Liver (tissue), 3 donors: Measurements from ENCODE around the gene BCKDHB.

ENCODE experiments used
- CTCF ChIP-seq: fragments of 150-350 bp; IDR thresholded peaks from 2 replicates; pipeline ENCODE4 v1.5.1; 2017; ENCODE audit warnings: improper control_type of control experiment, low read depth, low read length; ENCODE audit not compliant: missing input control
- FOXA1 ChIP-seq: IDR thresholded peaks from 2 replicates; pipeline ENCODE4 v1.6.1; 2016; ENCODE audit warnings: antibody characterized with exemption
- NR2F2 ChIP-seq: IDR thresholded peaks from 2 replicates; pipeline ENCODE4 v1.6.1; 2016; ENCODE audit warnings: antibody characterized with exemption
- RAD21 ChIP-seq, 2 donors: IDR thresholded peaks; 2 replicates each; pipeline ENCODE4 v1.6.1; 2016; ENCODE audit warnings: antibody characterized with exemption in 2 of 2, mild to moderate bottlenecking in 2 of 2
- SP1 ChIP-seq: IDR thresholded peaks from 2 replicates; pipeline ENCODE4 v1.6.1; 2018; ENCODE audit warnings: antibody characterized with exemption, mild to moderate bottlenecking
- TAF1 ChIP-seq: conservative IDR thresholded peaks from 2 replicates; pipeline ENCODE4 v1.6.1; 2016; ENCODE audit warnings: antibody characterized with exemption, mild to moderate bottlenecking
- YY1 ChIP-seq: IDR thresholded peaks from 2 replicates; pipeline ENCODE4 v1.6.1; 2016; ENCODE audit warnings: antibody characterized with exemption, mild to moderate bottlenecking
- TF ChIP-seq, protein P1 (sequence below): IDR thresholded peaks from 2 replicates; pipeline ENCODE4 v1.6.1; 2016; ENCODE audit warnings: antibody characterized with exemption
- TF ChIP-seq, protein P2 (sequence below): IDR thresholded peaks from 2 replicates; pipeline ENCODE4 v1.6.1; 2016; ENCODE audit warnings: antibody characterized with exemption
- TF ChIP-seq, protein P3 (sequence below): IDR thresholded peaks from 2 replicates; pipeline ENCODE4 v1.6.1; 2016; ENCODE audit warnings: antibody characterized with exemption, mild to moderate bottlenecking
- donor health status: healthy.
- donor health status: healthy.

DNA sequence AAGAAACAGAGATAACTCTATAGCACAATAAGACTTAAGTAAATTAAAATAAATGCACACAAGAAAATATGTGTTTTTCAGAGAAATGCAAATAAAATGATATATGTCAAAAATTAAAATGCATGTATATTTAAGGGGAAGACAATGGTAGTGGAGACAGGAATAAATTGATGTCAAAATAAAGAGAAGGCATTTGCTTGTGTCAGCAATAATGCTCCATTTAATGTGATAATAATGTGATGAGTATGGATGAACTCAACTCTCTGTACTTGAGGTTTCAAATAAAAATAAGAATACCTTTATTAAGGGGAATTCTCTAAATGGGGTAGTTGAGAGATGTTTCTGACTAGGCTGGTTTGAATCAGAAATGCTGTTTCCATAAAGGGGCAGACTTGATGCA, 45.7 kb upstream of the BCKDHB start:
- TF ChIP-seq SP1 (no peak), TAF1 (no peak), CTCF (no peak), RAD21 (IDR thresholded peaks at IDR 0.05) (no peak), FOXA1 (no peak), YY1 (no peak), NR2F2 (no peak)
- TF ChIP-seq, protein P1, sequence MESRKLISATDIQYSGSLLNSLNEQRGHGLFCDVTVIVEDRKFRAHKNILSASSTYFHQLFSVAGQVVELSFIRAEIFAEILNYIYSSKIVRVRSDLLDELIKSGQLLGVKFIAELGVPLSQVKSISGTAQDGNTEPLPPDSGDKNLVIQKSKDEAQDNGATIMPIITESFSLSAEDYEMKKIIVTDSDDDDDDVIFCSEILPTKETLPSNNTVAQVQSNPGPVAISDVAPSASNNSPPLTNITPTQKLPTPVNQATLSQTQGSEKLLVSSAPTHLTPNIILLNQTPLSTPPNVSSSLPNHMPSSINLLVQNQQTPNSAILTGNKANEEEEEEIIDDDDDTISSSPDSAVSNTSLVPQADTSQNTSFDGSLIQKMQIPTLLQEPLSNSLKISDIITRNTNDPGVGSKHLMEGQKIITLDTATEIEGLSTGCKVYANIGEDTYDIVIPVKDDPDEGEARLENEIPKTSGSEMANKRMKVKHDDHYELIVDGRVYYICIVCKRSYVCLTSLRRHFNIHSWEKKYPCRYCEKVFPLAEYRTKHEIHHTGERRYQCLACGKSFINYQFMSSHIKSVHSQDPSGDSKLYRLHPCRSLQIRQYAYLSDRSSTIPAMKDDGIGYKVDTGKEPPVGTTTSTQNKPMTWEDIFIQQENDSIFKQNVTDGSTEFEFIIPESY = no peak
- TF ChIP-seq, protein P2, sequence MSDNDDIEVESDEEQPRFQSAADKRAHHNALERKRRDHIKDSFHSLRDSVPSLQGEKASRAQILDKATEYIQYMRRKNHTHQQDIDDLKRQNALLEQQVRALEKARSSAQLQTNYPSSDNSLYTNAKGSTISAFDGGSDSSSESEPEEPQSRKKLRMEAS = no peak
- TF ChIP-seq, protein P3, sequence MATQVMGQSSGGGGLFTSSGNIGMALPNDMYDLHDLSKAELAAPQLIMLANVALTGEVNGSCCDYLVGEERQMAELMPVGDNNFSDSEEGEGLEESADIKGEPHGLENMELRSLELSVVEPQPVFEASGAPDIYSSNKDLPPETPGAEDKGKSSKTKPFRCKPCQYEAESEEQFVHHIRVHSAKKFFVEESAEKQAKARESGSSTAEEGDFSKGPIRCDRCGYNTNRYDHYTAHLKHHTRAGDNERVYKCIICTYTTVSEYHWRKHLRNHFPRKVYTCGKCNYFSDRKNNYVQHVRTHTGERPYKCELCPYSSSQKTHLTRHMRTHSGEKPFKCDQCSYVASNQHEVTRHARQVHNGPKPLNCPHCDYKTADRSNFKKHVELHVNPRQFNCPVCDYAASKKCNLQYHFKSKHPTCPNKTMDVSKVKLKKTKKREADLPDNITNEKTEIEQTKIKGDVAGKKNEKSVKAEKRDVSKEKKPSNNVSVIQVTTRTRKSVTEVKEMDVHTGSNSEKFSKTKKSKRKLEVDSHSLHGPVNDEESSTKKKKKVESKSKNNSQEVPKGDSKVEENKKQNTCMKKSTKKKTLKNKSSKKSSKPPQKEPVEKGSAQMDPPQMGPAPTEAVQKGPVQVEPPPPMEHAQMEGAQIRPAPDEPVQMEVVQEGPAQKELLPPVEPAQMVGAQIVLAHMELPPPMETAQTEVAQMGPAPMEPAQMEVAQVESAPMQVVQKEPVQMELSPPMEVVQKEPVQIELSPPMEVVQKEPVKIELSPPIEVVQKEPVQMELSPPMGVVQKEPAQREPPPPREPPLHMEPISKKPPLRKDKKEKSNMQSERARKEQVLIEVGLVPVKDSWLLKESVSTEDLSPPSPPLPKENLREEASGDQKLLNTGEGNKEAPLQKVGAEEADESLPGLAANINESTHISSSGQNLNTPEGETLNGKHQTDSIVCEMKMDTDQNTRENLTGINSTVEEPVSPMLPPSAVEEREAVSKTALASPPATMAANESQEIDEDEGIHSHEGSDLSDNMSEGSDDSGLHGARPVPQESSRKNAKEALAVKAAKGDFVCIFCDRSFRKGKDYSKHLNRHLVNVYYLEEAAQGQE = no peak
